Endothelial cell of umbilical vein (primary cell): ENCODE results near the gene PARD3B.

Experiments used
- CTCF ChIP-seq, 2 donors: IDR thresholded peaks; 1 replicate in 1 of 2; 2 replicates in 1 of 2; pipeline ENCODE4 v1.5.1; 2011; ENCODE audit warnings: low read length in 2 of 2, mild to moderate bottlenecking in 2 of 2, moderate library complexity in 2 of 2, control low read depth in 1 of 2, inconsistent platforms in 1 of 2, low read depth in 1 of 2; ENCODE audit not compliant: insufficient read depth in 1 of 2; ENCODE audit errors: extremely low read depth in 1 of 2
- EZH2 ChIP-seq: IDR thresholded peaks from 2 replicates; pipeline ENCODE4 v1.6.1; 2012; ENCODE audit warnings: borderline replicate concordance, low read depth, mild to moderate bottlenecking, moderate library complexity, low read length, inconsistent platforms; ENCODE audit not compliant: severe bottlenecking
- GATA2 ChIP-seq: IDR thresholded peaks from 2 replicates; pipeline ENCODE4 v1.7.0; 2011; ENCODE audit warnings: low read depth, mild to moderate bottlenecking, moderate library complexity, mixed read lengths, low read length; ENCODE audit not compliant: insufficient read length, insufficient read depth
- JUN ChIP-seq: IDR thresholded peaks from 2 replicates; pipeline ENCODE4 v1.6.1; 2011; ENCODE audit warnings: borderline replicate concordance, low read depth; ENCODE audit not compliant: insufficient read length, insufficient read depth
- MAX ChIP-seq: IDR thresholded peaks from 2 replicates; pipeline ENCODE4 v1.6.1; 2011; ENCODE audit not compliant: insufficient read depth, insufficient read length
- POLR2A ChIP-seq: IDR thresholded peaks from 2 replicates; pipeline ENCODE4 v1.6.1; 2012; ENCODE audit warnings: low read depth, mild to moderate bottlenecking, control low read depth, low read length

GRCh38 chr2:204988836-204989235, 443.6 kb downstream of the PARD3B start:
- no peak for TF ChIP-seq CTCF (IDR thresholded peaks at IDR 0.05; ENCODE audit: extremely low read depth in 1 of 2, insufficient read depth in 1 of 2, low read depth in 1 of 2, low read length in 2 of 2)
- TF ChIP-seq EZH2 = no peak
- no peak for TF ChIP-seq MAX
- TF ChIP-seq GATA2 = no peak
- no peak for TF ChIP-seq POLR2A
- TF ChIP-seq JUN = no peak
